Measurements from ENCODE around the gene RTBDN.

RTBDN gene

DNA sequence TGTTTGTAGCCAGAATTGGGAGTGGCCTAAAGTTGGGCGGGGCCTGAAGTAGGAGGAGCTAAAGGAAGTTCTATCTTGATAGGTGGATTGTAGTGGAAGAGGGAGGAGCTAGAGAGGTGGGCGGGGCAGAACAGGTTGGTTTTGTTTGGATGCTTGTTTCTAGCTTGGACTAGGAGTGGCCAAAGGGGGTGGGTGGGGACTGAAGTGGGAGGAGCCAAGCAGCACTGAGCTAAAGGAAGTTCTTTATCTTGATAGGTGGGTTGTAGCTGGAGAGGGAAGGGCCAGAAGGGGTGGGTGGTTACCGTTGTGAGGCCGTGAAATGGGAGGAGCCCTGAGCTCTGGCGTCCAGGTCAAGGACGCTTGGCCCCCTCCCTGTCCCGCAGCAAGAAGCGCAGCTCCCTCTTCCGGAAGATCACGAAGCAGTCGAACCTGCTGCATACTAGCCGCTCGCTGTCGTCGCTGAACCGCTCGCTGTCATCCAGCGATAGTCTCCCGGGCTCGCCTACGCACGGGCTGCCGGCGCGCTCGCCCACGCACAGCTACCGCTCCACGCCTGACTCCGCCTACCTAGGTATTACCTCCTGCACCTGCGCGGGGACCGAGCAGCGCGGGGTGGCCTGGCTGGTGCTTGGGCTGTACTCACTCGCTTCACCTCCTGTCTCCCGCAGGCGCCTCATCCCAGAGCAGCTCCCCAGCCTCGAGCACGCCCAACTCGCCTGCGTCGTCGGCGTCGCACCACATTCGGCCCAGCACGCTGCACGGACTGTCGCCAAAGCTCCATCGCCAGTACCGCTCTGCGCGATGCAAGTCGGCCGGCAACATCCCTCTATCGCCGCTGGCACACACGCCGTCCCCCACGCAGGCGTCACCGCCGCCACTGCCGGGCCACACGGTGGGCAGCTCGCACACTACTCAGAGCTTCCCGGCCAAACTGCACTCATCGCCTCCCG is 38.8 kb upstream of the RTBDN start:
- H3K4me3 ChIP-seq (ENCODE audit: low read depth in 1 of 2, low read length in 2 of 2) = no peak overlapping the region
- H3K79me2 ChIP-seq (ENCODE audit: insufficient read depth, low read length) = no peaks in the 10 kb centered on the region
- peaks cover 45% of the 10 kb centered on the region for H3K36me3 ChIP-seq (ENCODE audit: insufficient read depth, low read length)
- ATAC-seq (ENCODE audit: insufficient read depth, low read depth) = peak; percentile 55
- H3K4me1 ChIP-seq (ENCODE audit: insufficient read depth, low read length) = peaks cover 4% of the 10 kb centered on the region
- no peaks in the 10 kb centered on the region for H4K20me1 ChIP-seq (ENCODE audit: insufficient read depth, low read length)
- no peak overlapping the region for H3K4me2 ChIP-seq (ENCODE audit: insufficient read depth, low read length)
- no peak overlapping the region for H3K9ac ChIP-seq (ENCODE audit: low read depth, low read length)
- no peak overlapping the region for H3K27ac ChIP-seq (ENCODE audit: low read length)
- H3K9me3 ChIP-seq (ENCODE audit: insufficient read depth, low read length, severe bottlenecking) = no peaks in the 10 kb centered on the region
- no peak overlapping the region for H2AFZ ChIP-seq (ENCODE audit: low read depth, low read length)
- no peaks in the 10 kb centered on the region for H3K27me3 ChIP-seq (ENCODE audit: insufficient read depth, low read length, poor library complexity)
- peak; percentile 71 for DNase-seq
- TF ChIP-seq, protein P1, sequence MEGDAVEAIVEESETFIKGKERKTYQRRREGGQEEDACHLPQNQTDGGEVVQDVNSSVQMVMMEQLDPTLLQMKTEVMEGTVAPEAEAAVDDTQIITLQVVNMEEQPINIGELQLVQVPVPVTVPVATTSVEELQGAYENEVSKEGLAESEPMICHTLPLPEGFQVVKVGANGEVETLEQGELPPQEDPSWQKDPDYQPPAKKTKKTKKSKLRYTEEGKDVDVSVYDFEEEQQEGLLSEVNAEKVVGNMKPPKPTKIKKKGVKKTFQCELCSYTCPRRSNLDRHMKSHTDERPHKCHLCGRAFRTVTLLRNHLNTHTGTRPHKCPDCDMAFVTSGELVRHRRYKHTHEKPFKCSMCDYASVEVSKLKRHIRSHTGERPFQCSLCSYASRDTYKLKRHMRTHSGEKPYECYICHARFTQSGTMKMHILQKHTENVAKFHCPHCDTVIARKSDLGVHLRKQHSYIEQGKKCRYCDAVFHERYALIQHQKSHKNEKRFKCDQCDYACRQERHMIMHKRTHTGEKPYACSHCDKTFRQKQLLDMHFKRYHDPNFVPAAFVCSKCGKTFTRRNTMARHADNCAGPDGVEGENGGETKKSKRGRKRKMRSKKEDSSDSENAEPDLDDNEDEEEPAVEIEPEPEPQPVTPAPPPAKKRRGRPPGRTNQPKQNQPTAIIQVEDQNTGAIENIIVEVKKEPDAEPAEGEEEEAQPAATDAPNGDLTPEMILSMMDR (IDR thresholded peaks at IDR 0.05; ENCODE audit: borderline replicate concordance, extremely low read depth, low read length, poor library complexity, severe bottlenecking) = no peak

DNA sequence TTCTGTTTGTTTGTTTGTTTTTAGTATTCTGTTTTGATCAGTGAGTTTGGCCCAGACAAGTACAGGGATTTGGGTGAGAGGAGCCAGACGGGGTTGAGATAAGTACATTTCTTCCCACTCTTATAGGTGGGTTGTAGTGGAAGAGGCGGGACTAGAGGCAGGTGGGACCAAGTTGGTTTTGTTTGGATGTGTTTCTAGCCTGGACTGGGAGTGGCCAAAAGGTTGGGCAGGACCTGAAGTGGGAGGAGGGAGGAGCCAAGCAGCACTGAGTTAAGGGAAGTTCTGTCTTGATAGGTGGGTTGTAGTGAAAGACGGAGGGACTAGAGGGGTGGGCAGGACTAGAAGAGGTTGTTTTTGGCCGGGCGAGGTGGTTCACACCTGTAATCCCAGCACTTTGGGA is 37.9 kb upstream of the RTBDN start:
- ATAC-seq (ENCODE audit: insufficient read depth, low read depth) (no peak), DNase-seq (no peak)
- Histone ChIP-seq H3K79me2 (ENCODE audit: insufficient read depth, low read length) (no peaks in the 10 kb centered on the region), H4K20me1 (ENCODE audit: insufficient read depth, low read length) (no peaks in the 10 kb centered on the region), H3K4me1 (ENCODE audit: insufficient read depth, low read length) (peaks cover 11% of the 10 kb centered on the region), H3K4me3 (ENCODE audit: low read depth in 1 of 2, low read length in 2 of 2) (no peak overlapping the region), H3K4me2 (ENCODE audit: insufficient read depth, low read length) (no peak overlapping the region), H3K27me3 (ENCODE audit: insufficient read depth, low read length, poor library complexity) (no peaks in the 10 kb centered on the region), H3K27ac (ENCODE audit: low read length) (no peak overlapping the region), H3K9me3 (ENCODE audit: insufficient read depth, low read length, severe bottlenecking) (no peaks in the 10 kb centered on the region), H2AFZ (ENCODE audit: low read depth, low read length) (no peak overlapping the region), H3K36me3 (ENCODE audit: insufficient read depth, low read length) (peaks cover 39% of the 10 kb centered on the region), H3K9ac (ENCODE audit: low read depth, low read length) (no peak overlapping the region)
- no peak for TF ChIP-seq EZH2 (IDR thresholded peaks at IDR 0.05; ENCODE audit: borderline replicate concordance, low read depth, low read length, severe bottlenecking)
- TF ChIP-seq, protein P1 (IDR thresholded peaks at IDR 0.05; ENCODE audit: borderline replicate concordance, extremely low read depth, low read length, poor library complexity, severe bottlenecking) = no peak

DNA sequence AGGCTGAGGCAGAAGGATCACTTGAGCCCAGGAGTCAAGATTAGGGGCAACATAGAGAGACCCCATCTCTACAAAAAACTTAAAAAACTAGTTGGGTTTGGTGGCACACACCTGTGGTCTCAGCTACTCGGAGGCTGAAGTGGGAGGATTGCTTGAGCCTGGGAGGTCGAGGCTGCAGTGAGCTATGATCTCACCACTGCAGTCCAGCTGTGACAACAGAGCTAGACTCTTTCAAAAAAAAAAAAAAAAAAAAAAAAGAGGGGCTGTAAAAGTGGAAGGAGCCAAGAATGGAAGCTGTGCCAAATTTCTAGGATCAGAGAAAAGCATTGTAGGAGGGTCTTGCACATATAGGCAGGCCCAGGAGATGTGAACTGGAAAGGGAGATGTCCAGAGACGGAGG is 37.3 kb upstream of the RTBDN start:
- TF ChIP-seq, protein P1 (IDR thresholded peaks at IDR 0.05; ENCODE audit: borderline replicate concordance, extremely low read depth, low read length, poor library complexity, severe bottlenecking) = no peak
- no peak for TF ChIP-seq EZH2 (IDR thresholded peaks at IDR 0.05; ENCODE audit: borderline replicate concordance, low read depth, low read length, severe bottlenecking)
- no peak overlapping the region for H3K4me3 ChIP-seq (ENCODE audit: low read depth in 1 of 2, low read length in 2 of 2)
- H3K9ac ChIP-seq (ENCODE audit: low read depth, low read length) = no peak overlapping the region
- H3K27ac ChIP-seq (ENCODE audit: low read length) = no peak overlapping the region
- no peaks in the 10 kb centered on the region for H3K27me3 ChIP-seq (ENCODE audit: insufficient read depth, low read length, poor library complexity)
- H3K9me3 ChIP-seq (ENCODE audit: insufficient read depth, low read length, severe bottlenecking) = no peaks in the 10 kb centered on the region
- H3K4me2 ChIP-seq (ENCODE audit: insufficient read depth, low read length) = no peak overlapping the region
- no peak for ATAC-seq (ENCODE audit: insufficient read depth, low read depth)
- H4K20me1 ChIP-seq (ENCODE audit: insufficient read depth, low read length) = no peaks in the 10 kb centered on the region
- DNase-seq = no peak
- no peaks in the 10 kb centered on the region for H3K79me2 ChIP-seq (ENCODE audit: insufficient read depth, low read length)
- H2AFZ ChIP-seq (ENCODE audit: low read depth, low read length) = no peak overlapping the region
- H3K4me1 ChIP-seq (ENCODE audit: insufficient read depth, low read length) = peaks cover 14% of the 10 kb centered on the region
- H3K36me3 ChIP-seq (ENCODE audit: insufficient read depth, low read length) = peaks cover 36% of the 10 kb centered on the region

Measured in DND-41 (cell line).